Measurements from ENCODE around the gene MPZL2.
"Not testable (repeated sequence)": the region's sequence is repeated elsewhere in the genome, so short reads cannot be mapped to it uniquely, and the experiment has no call there.

Gene MPZL2

GRCh38 chr11:118263695-118264568 is at the start of gene MPZL2:
Gene MPZL2 (minus strand): TSS chr11:118264297. CDS start chr11:118264153, 144 bp downstream.
- DNase-seq = peak; percentile 82

DNA sequence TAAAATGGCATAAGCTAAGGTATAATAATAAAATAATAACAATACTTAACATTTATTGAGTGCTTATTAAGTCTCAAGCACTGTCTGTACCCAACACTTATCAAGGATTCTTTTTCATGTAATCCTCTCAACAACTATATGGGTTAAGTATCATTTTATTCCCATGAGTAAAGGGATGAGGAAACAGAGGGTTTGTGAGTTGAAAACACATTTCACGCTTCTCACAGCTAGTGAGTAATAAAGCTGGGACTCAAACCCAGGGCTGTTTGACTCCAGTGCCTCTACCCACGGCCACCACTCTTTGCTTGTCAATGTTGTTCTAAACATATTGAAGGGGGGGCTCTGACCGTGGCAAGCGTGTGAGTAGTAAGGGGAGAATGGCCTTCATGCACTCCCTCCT is 49.1 kb upstream of the MPZL2 start:
- DNase-seq = no peak

DNA sequence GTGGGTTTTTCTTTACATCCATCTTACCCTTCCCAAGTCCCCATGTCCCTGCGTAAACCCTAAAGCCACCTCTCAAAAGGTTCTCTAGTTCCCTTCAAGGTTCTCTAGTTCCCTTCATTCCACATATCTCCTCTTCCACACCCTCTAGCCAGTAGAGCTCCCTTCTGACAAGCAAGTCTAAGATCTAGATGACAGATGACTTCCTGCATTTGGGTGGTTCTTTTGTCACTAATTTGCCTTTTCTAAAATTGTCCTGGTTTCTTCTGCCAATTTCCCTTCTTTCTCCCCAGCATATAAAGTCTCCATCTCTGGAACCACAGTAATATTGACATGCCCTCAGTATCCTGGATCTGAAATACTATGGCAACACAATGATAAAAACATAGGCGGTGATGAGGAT is 48.2 kb upstream of the MPZL2 start:
- DNase-seq = no peak

DNA sequence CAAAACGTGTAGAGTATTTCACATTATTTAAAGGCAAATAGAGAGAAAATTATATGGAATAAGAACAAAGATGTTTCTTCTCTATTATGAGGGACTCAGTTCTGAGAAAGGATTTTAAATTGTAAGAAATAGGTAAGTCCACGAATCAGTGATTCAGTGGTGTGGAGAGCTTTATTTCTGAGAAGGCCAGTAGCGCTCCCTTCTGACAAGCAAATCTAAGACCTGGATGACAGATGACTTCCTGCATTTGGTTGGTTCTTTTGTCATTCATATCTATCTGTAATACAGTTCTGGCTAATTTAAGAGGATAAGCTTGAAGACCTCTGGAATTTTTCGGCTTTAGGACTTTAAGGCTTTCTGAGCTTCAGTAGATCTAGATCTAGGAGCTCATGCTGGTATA is 47.4 kb upstream of the MPZL2 start:
- DNase-seq = no peak

GRCh38 chr11:118310781-118311485 is 46.8 kb upstream of the MPZL2 start:
- no peak for DNase-seq

- no peak for DNase-seq
Measured at GRCh38 chr11:118310271-118310670, 46.2 kb upstream of the MPZL2 start.

GRCh38 chr11:118308995-118309528 is 45.0 kb upstream of the MPZL2 start:
- DNase-seq = not testable (repeated sequence)

DNA sequence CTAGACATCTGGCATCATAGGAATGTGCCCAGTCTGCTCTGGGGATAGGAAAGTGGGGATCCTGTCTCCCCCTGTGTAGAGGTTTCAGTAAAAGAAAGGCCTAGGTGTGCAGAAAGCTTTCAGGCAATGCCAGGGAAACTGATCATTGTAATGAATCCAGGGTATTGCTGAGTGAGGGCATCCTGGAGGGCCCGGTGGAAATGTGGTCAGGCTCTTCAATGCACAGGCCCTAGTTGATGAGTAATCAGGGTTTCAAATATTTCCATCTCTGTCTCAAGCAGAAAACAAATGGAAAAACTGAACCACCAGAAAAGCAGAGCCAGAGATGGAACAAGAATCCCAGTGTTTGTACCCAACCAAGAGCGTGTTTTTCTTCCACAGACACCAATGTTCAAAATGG is 42.5 kb upstream of the MPZL2 start:
- no peak for DNase-seq

- no peak for DNase-seq
Measured at GRCh38 chr11:118305726-118306125, 41.6 kb upstream of the MPZL2 start.

- DNase-seq = no peak
Measured at GRCh38 chr11:118304568-118305248, 40.6 kb upstream of the MPZL2 start, which contains the start of gene CD3E. Gene CD3E (plus strand): TSS chr11:118304730. CDS start chr11:118304953, 223 bp downstream.

DNA sequence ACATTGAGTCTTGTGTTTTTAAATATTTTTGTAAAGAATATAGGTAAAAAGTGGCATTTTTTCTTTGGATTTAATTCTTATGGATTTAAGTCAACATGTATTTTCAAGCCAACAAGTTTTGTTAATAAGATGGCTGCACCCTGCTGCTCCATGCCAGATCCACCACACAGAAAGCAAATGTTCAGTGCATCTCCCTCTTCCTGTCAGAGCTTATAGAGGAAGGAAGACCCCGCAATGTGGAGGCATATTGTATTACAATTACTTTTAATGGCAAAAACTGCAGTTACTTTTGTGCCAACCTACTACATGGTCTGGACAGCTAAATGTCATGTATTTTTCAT is 40.1 kb upstream of the MPZL2 start:
- DNase-seq = no peak

- no peak for DNase-seq
Measured at GRCh38 chr11:118301600-118302195, 37.6 kb upstream of the MPZL2 start.

- peak; percentile 64 for DNase-seq
Measured at GRCh38 chr11:118295815-118296454, 31.8 kb upstream of the MPZL2 start.

- DNase-seq = no peak
Measured at GRCh38 chr11:118295199-118295598, 31.1 kb upstream of the MPZL2 start.

DNA sequence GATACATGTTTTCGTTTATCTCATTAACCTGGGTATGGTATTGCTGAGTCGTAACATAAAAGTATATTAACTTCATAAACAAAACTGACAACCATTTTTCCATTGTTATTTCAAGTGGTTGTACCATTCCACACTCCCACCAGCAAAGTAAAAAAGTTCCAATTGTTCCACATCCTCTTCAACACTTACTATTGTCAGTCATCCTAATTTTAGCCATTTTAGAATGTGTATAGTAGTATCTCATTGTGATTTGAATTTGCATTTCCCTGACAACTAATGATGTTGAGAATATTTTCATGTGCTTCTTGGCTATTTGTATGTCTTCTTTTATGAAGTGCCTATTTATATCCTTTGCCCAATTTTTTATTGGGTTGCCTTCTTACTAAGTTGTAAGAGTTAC is 30.0 kb upstream of the MPZL2 start:
- no peak for DNase-seq

- DNase-seq = no peak
Measured at GRCh38 chr11:118291477-118292135, 27.5 kb upstream of the MPZL2 start.

DNA sequence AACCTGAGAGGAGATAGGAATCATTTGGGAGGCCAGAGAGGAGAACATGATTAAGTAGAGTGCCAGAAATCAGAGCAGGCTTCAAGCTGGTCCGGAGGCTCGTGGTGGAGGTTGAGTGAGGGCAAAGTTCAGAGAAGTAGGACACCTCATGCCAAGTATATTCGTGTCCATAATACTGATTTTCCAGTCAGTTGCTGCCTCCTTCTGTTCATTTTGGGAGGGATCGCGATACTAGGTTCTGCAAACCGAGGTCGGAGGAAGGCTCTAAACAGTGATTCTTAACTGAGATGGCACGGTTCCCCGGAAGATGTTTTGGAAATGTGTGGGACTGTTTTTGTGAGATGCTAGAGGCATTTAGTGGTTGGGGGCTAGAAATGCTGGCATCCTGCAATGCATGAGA is 26.8 kb upstream of the MPZL2 start:
- DNase-seq = peak; percentile 82

DNA sequence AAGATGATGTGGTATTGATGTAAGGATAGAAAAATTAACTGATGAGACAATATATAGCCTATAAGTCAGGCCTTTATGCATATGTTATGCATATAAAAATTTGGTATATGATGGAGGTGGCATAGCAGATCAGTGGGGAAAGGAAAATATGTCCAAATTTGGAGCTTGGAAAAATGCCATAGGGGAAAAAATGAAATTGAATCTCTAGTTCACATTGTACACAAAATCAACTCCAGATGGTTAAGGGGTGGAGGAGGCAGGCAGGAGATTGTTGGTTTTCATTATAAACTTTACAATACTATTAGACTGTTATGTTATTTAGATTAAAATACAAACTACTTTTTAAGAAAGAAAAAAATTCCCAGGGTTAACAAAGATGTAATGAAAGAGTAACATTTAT is 25.3 kb upstream of the MPZL2 start:
- no peak for DNase-seq

- DNase-seq = no peak
Measured at GRCh38 chr11:118287006-118287405, 22.9 kb upstream of the MPZL2 start.

DNA sequence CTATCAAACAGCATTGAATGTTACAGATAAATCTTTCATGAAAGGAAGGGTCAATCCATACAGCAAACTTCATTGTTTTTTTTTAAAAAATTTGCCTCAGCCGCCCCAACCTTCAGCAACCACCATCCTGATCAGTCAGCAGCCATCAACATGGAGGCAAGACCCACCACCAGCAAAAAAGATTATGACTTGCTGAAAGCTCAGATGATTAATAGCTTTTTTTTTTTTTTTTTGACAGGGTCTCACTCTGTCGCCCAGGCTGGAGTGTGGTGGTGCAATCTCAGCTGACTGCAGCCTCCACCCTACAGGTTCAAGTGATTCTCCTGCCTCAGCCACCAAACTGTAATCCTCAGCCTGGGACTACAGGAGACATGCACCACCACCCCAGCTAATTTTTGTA is 22.4 kb upstream of the MPZL2 start:
- no peak for DNase-seq

- no peak for DNase-seq
Measured at GRCh38 chr11:118283756-118284350, 19.8 kb upstream of the MPZL2 start.

Measured in DMS53 (cell line).